Sigmoid colon (tissue), 7 donors: ENCODE results near the gene SLC6A19. TPM values are rescaled to one million over a fixed set of nuclear protein-coding genes. Genes with fewer than 3 reads are reported as not detected.

Experiments used
- DNase-seq: peaks from one replicate; pipeline ENCODE4 v3.0.0-alpha.2; 2019
- H3K27ac ChIP-seq, 4 donors: fragments of 200-600 bp; sonication (generic); one replicate each; pipeline ENCODE4 v1.5.1; 2016 to 2019; ENCODE audit warnings: mild to moderate bottlenecking in 1 of 4
- H3K27me3 ChIP-seq, 3 donors: fragments of 200-600 bp; sonication (generic); one replicate each; pipeline ENCODE4 v1.5.1; 2019; ENCODE audit warnings: mild to moderate bottlenecking in 1 of 3
- H3K36me3 ChIP-seq, 4 donors: fragments of 200-600 bp; sonication (generic); one replicate each; pipeline ENCODE4 v1.5.1; 2016 to 2019
- H3K4me1 ChIP-seq, 4 donors: fragments of 200-600 bp; sonication (generic); one replicate each; pipeline ENCODE4 v1.5.1; 2017 to 2019
- H3K4me3 ChIP-seq, 4 donors: fragments of 200-600 bp; sonication (generic); one replicate each; pipeline ENCODE4 v1.5.1; 2017 to 2019; ENCODE audit warnings: mild to moderate bottlenecking in 2 of 4, moderate library complexity in 1 of 4
- H3K9me3 ChIP-seq, 4 donors: fragments of 200-600 bp in 3 of 4; sonication (generic) in 3 of 4; one replicate each; pipeline versions ENCODE4 v1.5.1 to v1.6.1; 2013 to 2019
- EP300 ChIP-seq, 4 donors: sonication (generic); formaldehyde crosslinking; IDR thresholded peaks; one replicate each; pipeline ENCODE4 v1.6.1; 2017; ENCODE audit warnings: antibody characterized with exemption in 4 of 4
- POLR2A ChIP-seq, 2 donors: fragments of 450-650 bp; IDR thresholded peaks; one replicate each; pipeline ENCODE4 v1.6.1; 2016; ENCODE audit warnings: antibody characterized with exemption in 2 of 2, mild to moderate bottlenecking in 2 of 2, moderate library complexity in 2 of 2
- POLR2AphosphoS5 ChIP-seq, 4 donors: sonication (generic); formaldehyde crosslinking; IDR thresholded peaks; one replicate each; pipeline ENCODE4 v1.6.1; 2017; ENCODE audit warnings: antibody characterized with exemption in 4 of 4
- WGBS, 2 donors: extraction: QIAGEN DNeasy Blood & Tissue Kit; methylation state at CpG; one replicate each; pipeline ENCODE4 v1.1.7; 2013; 5-methylcytosine and 5-hydroxymethylcytosine counted together
- intact Hi-C: fragments of 100-400 bp; cut with DNase I; formaldehyde crosslinking; loops from one replicate; pipeline ENCODE4 v1.15.1; 2023
- polyA plus RNA-seq, 3 donors: library from polyadenylated mRNA; stranded (reverse); fragments of 200-250 nt; gene quantifications; one replicate each; pipeline ENCODE4 v1.2.3, GENCODE V29; 2013
- total RNA-seq, 4 donors: library from RNA; depleted of rRNA; stranded (reverse); fragments of >200 nt; gene quantifications; one replicate each; pipeline ENCODE4 v1.1.0, GENCODE V29; 2016
- TF ChIP-seq, protein P1 (sequence below), 4 experiments: fragments of 450-650 bp in 3 of 4; fragments of 200-600 bp in 1 of 4; IDR thresholded peaks; one replicate each; pipeline ENCODE4 v1.5.1; 2016 to 2019; ENCODE audit warnings: antibody characterized with exemption in 4 of 4, mild to moderate bottlenecking in 3 of 4, moderate library complexity in 2 of 4
- donor health status: healthy with polysubstance abuse.
- donor health status: Bipolar disorder and iron deficiency.
- donor health status: healthy.

SLC6A19 gene
- total and polyA plus RNA-seq, 7 donors: 0.80 to 6.6 (median 0.92) TPM; not detected in 4

DNA sequence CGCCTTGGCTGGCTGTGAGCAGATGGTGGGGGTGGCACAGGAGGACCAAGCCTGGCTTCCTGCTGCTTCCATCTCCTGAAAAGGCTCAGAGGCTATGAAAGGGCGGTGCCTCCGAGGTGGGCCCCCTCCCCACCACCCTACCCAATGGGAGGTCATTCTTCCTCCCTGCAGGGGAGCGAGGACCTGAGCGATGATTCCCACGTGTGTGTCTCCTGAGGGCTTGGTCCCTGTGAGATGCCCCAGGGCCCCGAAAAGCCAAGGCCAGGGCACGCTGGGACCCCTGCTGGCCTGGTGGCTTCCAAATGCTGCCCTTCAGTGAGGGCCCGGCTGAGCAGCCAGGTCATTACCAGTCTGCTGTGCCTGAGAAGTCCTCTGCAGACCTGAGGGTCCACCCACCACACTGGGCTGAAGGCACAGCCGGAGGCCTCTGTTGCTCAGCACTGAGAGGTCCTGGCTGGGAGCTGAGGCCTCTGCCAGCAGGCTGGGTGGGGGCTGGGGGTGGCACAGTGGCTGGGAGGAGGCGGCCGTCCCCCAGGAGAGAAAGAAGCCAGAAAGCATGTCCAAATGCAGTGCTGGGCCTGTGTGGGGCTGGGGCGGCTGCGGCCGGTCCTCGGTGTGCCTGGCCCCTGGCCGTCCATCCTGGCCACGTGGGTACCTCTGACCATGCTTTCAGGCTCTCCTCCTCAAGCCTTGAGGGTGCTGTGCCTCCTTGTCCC is 14.0 kb upstream of the SLC6A19 start:
- Histone ChIP-seq H3K27me3 (peaks cover 4 to 43% (median 27%) of the 10 kb centered on the region in 3 donors), H3K27ac (no peak overlapping the region), H3K4me3 (no peak overlapping the region), H3K36me3 (no peaks in the 10 kb centered on the region), H3K9me3 (no peaks in the 10 kb centered on the region), H3K4me1 (no peaks in the 10 kb centered on the region)
- WGBS, 2 donors: 90 to 91% methylated on average over 18 of the region's 18 CpGs
- DNase-seq: no peak
- no peak for TF ChIP-seq EP300 (IDR thresholded peaks at IDR 0.05)
- TF ChIP-seq POLR2A (IDR thresholded peaks at IDR 0.05): no peak
- TF ChIP-seq, protein P1, sequence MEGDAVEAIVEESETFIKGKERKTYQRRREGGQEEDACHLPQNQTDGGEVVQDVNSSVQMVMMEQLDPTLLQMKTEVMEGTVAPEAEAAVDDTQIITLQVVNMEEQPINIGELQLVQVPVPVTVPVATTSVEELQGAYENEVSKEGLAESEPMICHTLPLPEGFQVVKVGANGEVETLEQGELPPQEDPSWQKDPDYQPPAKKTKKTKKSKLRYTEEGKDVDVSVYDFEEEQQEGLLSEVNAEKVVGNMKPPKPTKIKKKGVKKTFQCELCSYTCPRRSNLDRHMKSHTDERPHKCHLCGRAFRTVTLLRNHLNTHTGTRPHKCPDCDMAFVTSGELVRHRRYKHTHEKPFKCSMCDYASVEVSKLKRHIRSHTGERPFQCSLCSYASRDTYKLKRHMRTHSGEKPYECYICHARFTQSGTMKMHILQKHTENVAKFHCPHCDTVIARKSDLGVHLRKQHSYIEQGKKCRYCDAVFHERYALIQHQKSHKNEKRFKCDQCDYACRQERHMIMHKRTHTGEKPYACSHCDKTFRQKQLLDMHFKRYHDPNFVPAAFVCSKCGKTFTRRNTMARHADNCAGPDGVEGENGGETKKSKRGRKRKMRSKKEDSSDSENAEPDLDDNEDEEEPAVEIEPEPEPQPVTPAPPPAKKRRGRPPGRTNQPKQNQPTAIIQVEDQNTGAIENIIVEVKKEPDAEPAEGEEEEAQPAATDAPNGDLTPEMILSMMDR (IDR thresholded peaks at IDR 0.05): no peak
- intact Hi-C loops: no loop called here

GRCh38 chr5:1187950-1188334 is 13.5 kb upstream of the SLC6A19 start:
- no peak overlapping the region for H3K4me3 ChIP-seq
- H3K27me3 ChIP-seq: peaks cover 4 to 41% (median 27%) of the 10 kb centered on the region in 3 donors
- 82 to 94% methylated on average over 8 of the region's 8 CpGs for WGBS, 2 donors
- H3K36me3 ChIP-seq: no peaks in the 10 kb centered on the region
- H3K27ac ChIP-seq: no peak overlapping the region
- TF ChIP-seq, protein P1 (IDR thresholded peaks at IDR 0.05): no peak
- TF ChIP-seq EP300 (IDR thresholded peaks at IDR 0.05): no peak
- TF ChIP-seq POLR2AphosphoS5 (IDR thresholded peaks at IDR 0.05): no peak
- TF ChIP-seq POLR2A (IDR thresholded peaks at IDR 0.05): no peak
- H3K9me3 ChIP-seq: no peaks in the 10 kb centered on the region
- no peaks in the 10 kb centered on the region for H3K4me1 ChIP-seq
- intact Hi-C loops: no loop called here
- no peak for DNase-seq

DNA sequence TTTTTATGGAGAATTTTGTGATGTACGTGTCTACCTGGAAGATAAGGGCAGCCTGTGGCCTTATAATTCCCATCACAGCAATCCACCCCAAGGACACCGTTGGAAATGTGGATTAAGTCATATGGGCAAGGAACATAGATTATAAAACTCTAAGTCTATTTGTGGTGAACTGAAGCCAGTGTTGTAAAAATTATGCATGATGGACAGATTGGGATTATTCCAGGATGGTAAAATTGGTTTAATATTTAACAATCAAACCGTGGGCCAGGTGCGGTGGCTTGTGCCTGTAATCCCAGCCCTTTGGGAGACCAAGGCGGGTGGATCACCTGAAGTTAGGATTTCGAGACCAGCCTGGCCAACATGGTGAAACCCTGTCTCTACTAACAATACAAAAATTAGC is 12.9 kb upstream of the SLC6A19 start:
- peaks cover 4 to 41% (median 27%) of the 10 kb centered on the region in 3 donors for H3K27me3 ChIP-seq
- no peaks in the 10 kb centered on the region for H3K9me3 ChIP-seq
- TF ChIP-seq, protein P1 (IDR thresholded peaks at IDR 0.05): no peak
- TF ChIP-seq POLR2A (IDR thresholded peaks at IDR 0.05) (no peak), EP300 (IDR thresholded peaks at IDR 0.05) (no peak), POLR2AphosphoS5 (IDR thresholded peaks at IDR 0.05) (no peak)
- no peak overlapping the region for H3K4me3 ChIP-seq
- WGBS, 2 donors: 16 to 53% methylated on average over 6 of the region's 6 CpGs
- DNase-seq: no peak
- no peak overlapping the region for H3K27ac ChIP-seq
- no peaks in the 10 kb centered on the region for H3K4me1 ChIP-seq
- intact Hi-C loops: no loop called here
- no peaks in the 10 kb centered on the region for H3K36me3 ChIP-seq

- DNase-seq: no peak
- H3K9me3 ChIP-seq: no peaks in the 10 kb centered on the region
- WGBS, 2 donors: 58 to 88% methylated on average over 10 of the region's 10 CpGs
- TF ChIP-seq EP300 (IDR thresholded peaks at IDR 0.05): no peak
- TF ChIP-seq, protein P1 (IDR thresholded peaks at IDR 0.05): no peak
- TF ChIP-seq POLR2A (IDR thresholded peaks at IDR 0.05): no peak
- no peaks in the 10 kb centered on the region for H3K4me1 ChIP-seq
- no peaks in the 10 kb centered on the region for H3K36me3 ChIP-seq
- H3K27me3 ChIP-seq: peaks cover 4 to 41% (median 27%) of the 10 kb centered on the region in 3 donors
- intact Hi-C loops: no loop called here
- no peak overlapping the region for H3K4me3 ChIP-seq
- H3K27ac ChIP-seq: no peak overlapping the region
Observed at GRCh38 chr5:1189269-1189668, 12.1 kb upstream of the SLC6A19 start.

GRCh38 chr5:1190278-1190677 is 11.1 kb upstream of the SLC6A19 start:
- TF ChIP-seq, protein P1 (IDR thresholded peaks at IDR 0.05): no peak
- TF ChIP-seq EP300 (IDR thresholded peaks at IDR 0.05) (no peak), POLR2A (IDR thresholded peaks at IDR 0.05) (no peak), POLR2AphosphoS5 (IDR thresholded peaks at IDR 0.05) (no peak)
- no peaks in the 10 kb centered on the region for H3K9me3 ChIP-seq
- intact Hi-C loops: no loop called here
- H3K27me3 ChIP-seq: peaks cover 4 to 46% (median 27%) of the 10 kb centered on the region in 3 donors
- WGBS, 2 donors: 78 to 86% methylated on average over 12 of the region's 12 CpGs
- H3K36me3 ChIP-seq: no peaks in the 10 kb centered on the region
- no peaks in the 10 kb centered on the region for H3K4me1 ChIP-seq
- DNase-seq: no peak
- no peak overlapping the region for H3K27ac ChIP-seq
- H3K4me3 ChIP-seq: no peak overlapping the region
